HepG2 (cell line): Measurements from ENCODE around the gene PFKL. TPM values are rescaled to one million over a fixed set of nuclear protein-coding genes. Genes with fewer than 3 reads are reported as not detected.

Source experiments
- ATAC-seq: fragments of 200-7000 bp; cut with Tn5 transposase; 3 replicates; pipeline ENCODE4 v1.9.1; 2020; ENCODE audit warnings: mild to moderate bottlenecking, moderate library complexity
- BruUV-seq: library from RNA; stranded (reverse); fragments of 400-500 nt; replicated peaks from 2 replicates; lab custom pipeline; 2021; lab: Mats Ljungman, UMichigan
- CTCF ChIA-PET: fragments of 300-600 bp; formaldehyde crosslinking; extraction: SDS; loops from one replicate; lab custom pipeline; 2021; ENCODE audit warnings: low total read pairs, inconsistent platforms, low intra/inter-chr PET ratio; lab: Yijun Ruan, JAX
- POLR2A ChIA-PET: fragments of 350-600 bp; sonication (Branson Sonifier 250); formaldehyde crosslinking; loops from one replicate; lab custom pipeline; 2020; ENCODE audit warnings: antibody characterized with exemption, inconsistent platforms; lab: Yijun Ruan, JAX
- DNase-seq: peaks from one replicate; pipeline ENCODE4 v3.0.0-alpha.2; 2015; ENCODE audit warnings: low spot score
- FAIRE-seq: peaks from 3 replicates; lab custom pipeline; 2011; peaks lifted over from hg19 to GRCh38; lab: Jason Lieb, UNC
- H2AFZ ChIP-seq: one replicate; pipeline ENCODE4 v1.6.1; 2011; ENCODE audit warnings: low read length, inconsistent platforms
- H3K27ac ChIP-seq: fragments of 300-600 bp; 3 replicates; pipeline ENCODE4 v1.8.0; 2011; ENCODE audit warnings: mixed run types, mild to moderate bottlenecking, mixed read lengths, low read length, inconsistent platforms; ENCODE audit not compliant: insufficient read depth; ENCODE audit errors: extremely low read length
- H3K27me3 ChIP-seq, 2 experiments: fragments of 200-600 bp in 1 of 2; 2 replicates in 1 of 2; 3 replicates in 1 of 2; pipeline versions ENCODE4 v1.6.0 to v1.8.0; 2011; ENCODE audit warnings: low read length in 2 of 2, mild to moderate bottlenecking in 2 of 2, moderate library complexity in 2 of 2, inconsistent platforms in 1 of 2; ENCODE audit not compliant: insufficient read depth in 2 of 2, control insufficient read depth in 1 of 2
- H3K36me3 ChIP-seq, 2 experiments: fragments of 200-600 bp in 1 of 2; replicated peaks in 1 of 2; 2 replicates in 1 of 2; 3 replicates in 1 of 2; pipeline versions ENCODE4 v1.5.1 to v1.8.0; 2011; ENCODE audit warnings: low read length in 2 of 2, inconsistent platforms in 1 of 2; ENCODE audit not compliant: insufficient read depth in 2 of 2, control insufficient read depth in 1 of 2
- H3K4me1 ChIP-seq: 2 replicates; pipeline ENCODE4 v1.5.1; 2012; ENCODE audit warnings: low read length, inconsistent platforms; ENCODE audit not compliant: insufficient read depth
- H3K4me2 ChIP-seq: 2 replicates; pipeline ENCODE4 v1.6.0; 2011; ENCODE audit warnings: low read depth, low read length, inconsistent platforms
- H3K4me3 ChIP-seq, 3 experiments: fragments of 200-600 bp in 1 of 3; sonication (generic), shearing (Covaris generic) in 1 of 3; replicated peaks in 1 of 3; 2 replicates each; pipeline ENCODE4 v1.5.1; 2011 to 2016; ENCODE audit warnings: low read length in 3 of 3, inconsistent platforms in 2 of 3, low read depth in 2 of 3, mild to moderate bottlenecking in 2 of 3, control low read depth in 1 of 3, mixed read lengths in 1 of 3; ENCODE audit not compliant: insufficient read depth in 1 of 3
- H3K79me2 ChIP-seq: one replicate; pipeline ENCODE4 v1.6.1; 2011; ENCODE audit warnings: low read length, inconsistent platforms; ENCODE audit not compliant: insufficient read depth
- H3K9ac ChIP-seq: 2 replicates; pipeline ENCODE4 v1.6.0; 2011; ENCODE audit warnings: mild to moderate bottlenecking, low read depth, low read length, inconsistent platforms; ENCODE audit not compliant: insufficient read depth
- H3K9me3 ChIP-seq: 2 replicates; pipeline ENCODE4 v1.5.1; 2012; ENCODE audit warnings: mild to moderate bottlenecking, low read length
- H4K20me1 ChIP-seq: 2 replicates; pipeline ENCODE4 v1.6.0; 2011; ENCODE audit warnings: inconsistent platforms, mild to moderate bottlenecking, low read length, moderate library complexity; ENCODE audit not compliant: insufficient read depth
- CBX5 ChIP-seq: sonication (generic); formaldehyde crosslinking; IDR thresholded peaks from 2 replicates; pipeline ENCODE4 v1.4.0; 2020; ENCODE audit warnings: missing genetic modification reagents, borderline replicate concordance
- IRF2 ChIP-seq: IDR thresholded peaks from 2 replicates; pipeline ENCODE4 v1.6.1; 2018; ENCODE audit warnings: missing genetic modification reagents, missing compliant biosample characterization
- KAT2B ChIP-seq: fragments of 150-350 bp; IDR thresholded peaks from 2 replicates; pipeline ENCODE4 v1.6.1; 2014; ENCODE audit warnings: low read depth, low read length, borderline replicate concordance
- KAT8 ChIP-seq: IDR thresholded peaks from 2 replicates; pipeline ENCODE4 v1.6.1; 2016; ENCODE audit warnings: missing genetic modification reagents, missing compliant biosample characterization
- MNT ChIP-seq: fragments of 450-650 bp; IDR thresholded peaks from 2 replicates; pipeline ENCODE4 v1.6.1; 2016
- PHF5A ChIP-seq: IDR thresholded peaks from one replicate; pipeline ENCODE4 v1.6.1; 2018; ENCODE audit warnings: low read depth, missing genetic modification reagents; ENCODE audit not compliant: unreplicated experiment
- POLR2A ChIP-seq, 2 experiments: IDR thresholded peaks; 2 replicates each; pipeline ENCODE4 v1.6.1; 2011; ENCODE audit warnings: low read depth in 2 of 2, low read length in 2 of 2, mild to moderate bottlenecking in 1 of 2, moderate library complexity in 1 of 2; ENCODE audit not compliant: insufficient read depth in 1 of 2
- PRDM15 ChIP-seq: sonication (generic); formaldehyde crosslinking; IDR thresholded peaks from 2 replicates; pipeline ENCODE4 v1.4.0; 2020; ENCODE audit warnings: missing genetic modification reagents
- REPIN1 ChIP-seq: sonication (generic); formaldehyde crosslinking; IDR thresholded peaks from 2 replicates; pipeline ENCODE4 v1.8.0; 2022; ENCODE audit warnings: missing genetic modification reagents, low read depth, mild to moderate bottlenecking, borderline replicate concordance
- STAT6 ChIP-seq: sonication (generic); formaldehyde crosslinking; IDR thresholded peaks from 2 replicates; pipeline ENCODE4 v1.4.0; 2020; ENCODE audit warnings: missing genetic modification reagents, mild to moderate bottlenecking, borderline replicate concordance
- YY1 ChIP-seq: IDR thresholded peaks from 2 replicates; pipeline ENCODE4 v1.6.1; 2011; ENCODE audit warnings: low read length, low read depth, moderate library complexity, mild to moderate bottlenecking; ENCODE audit not compliant: insufficient read depth, insufficient replicate concordance
- ZBTB20 ChIP-seq: sonication (generic); formaldehyde crosslinking; IDR thresholded peaks from 2 replicates; pipeline ENCODE4 v1.8.1; 2023; ENCODE audit warnings: missing genetic modification reagents, low read depth, mild to moderate bottlenecking, borderline replicate concordance
- ZNF430 ChIP-seq: sonication (generic); formaldehyde crosslinking; IDR thresholded peaks from 2 replicates; pipeline ENCODE4 v1.9.0; 2021; ENCODE audit warnings: mild to moderate bottlenecking, missing genetic modification reagents
- ZNF7 ChIP-seq: IDR thresholded peaks from 2 replicates; pipeline ENCODE4 v1.6.1; 2016; ENCODE audit warnings: missing biosample characterization, missing genetic modification reagents
- ZNF772 ChIP-seq: sonication (generic); formaldehyde crosslinking; IDR thresholded peaks from 2 replicates; pipeline ENCODE4 v1.5.0; 2020; ENCODE audit warnings: mild to moderate bottlenecking, missing genetic modification reagents
- WGBS: methylation state at CpG from one replicate; pipeline ENCODE4 v1.1.6; 2017; ENCODE audit warnings: low lambda C conversion rate; 5-methylcytosine and 5-hydroxymethylcytosine counted together
- in situ Hi-C: cut with HindIII; loops from 2 replicates; pipeline ENCODE4 v1.10.0; 2017; ENCODE audit warnings: low pct_unique_long_range_greater_than_20kb; ENCODE audit not compliant: extremely low pct_ligation_motif_present
- intact Hi-C: fragments of 100-400 bp; cut with micrococcal nuclease; formaldehyde crosslinking; loops from one replicate; pipeline ENCODE4 v1.10.0; 2022; ENCODE audit not compliant: unreplicated experiment
- polyA plus RNA-seq, 8 experiments: library from polyadenylated mRNA; depleted of rRNA in 3 of 8; stranded (reverse) in 7 of 8; unstranded in 1 of 8; fragments of >200 nt; fragmentation: Illumina TruSeq in 4 of 8; extraction: Trizol in 4 of 8; gene quantifications; 2 replicates each; pipeline versions ENCODE4 v1.2.1 to v1.2.3, GENCODE V29; 2011 to 2016; ENCODE audit warnings: low read depth in 4 of 8, missing spikeins in 1 of 8, mixed read lengths in 1 of 8; ENCODE audit not compliant: insufficient read depth in 1 of 8
- total RNA-seq, 5 experiments: library from RNA; depleted of rRNA; stranded (reverse); fragments of >200 nt; fragmentation: Illumina TruSeq; extraction: Trizol; gene quantifications; 2 replicates each; pipeline ENCODE4 v1.2.3, GENCODE V29; 2016; ENCODE audit warnings: low read depth in 1 of 5
- TF ChIP-seq, protein P1 (sequence below): sonication (generic); formaldehyde crosslinking; IDR thresholded peaks from 2 replicates; pipeline ENCODE4 v1.8.0; 2022; ENCODE audit warnings: missing genetic modification reagents, low read depth, mild to moderate bottlenecking, borderline replicate concordance
- TF ChIP-seq, protein P2 (sequence below): sonication (generic); formaldehyde crosslinking; IDR thresholded peaks from 2 replicates; pipeline ENCODE4 v1.5.0; 2020; ENCODE audit warnings: missing genetic modification reagents

Gene PFKL
- total and polyA plus RNA-seq, 2 of the 13 experiments (the other 11 are each of a cell fraction or from before 2014, with no cell fraction given): 92.8 to 106 TPM

DNA sequence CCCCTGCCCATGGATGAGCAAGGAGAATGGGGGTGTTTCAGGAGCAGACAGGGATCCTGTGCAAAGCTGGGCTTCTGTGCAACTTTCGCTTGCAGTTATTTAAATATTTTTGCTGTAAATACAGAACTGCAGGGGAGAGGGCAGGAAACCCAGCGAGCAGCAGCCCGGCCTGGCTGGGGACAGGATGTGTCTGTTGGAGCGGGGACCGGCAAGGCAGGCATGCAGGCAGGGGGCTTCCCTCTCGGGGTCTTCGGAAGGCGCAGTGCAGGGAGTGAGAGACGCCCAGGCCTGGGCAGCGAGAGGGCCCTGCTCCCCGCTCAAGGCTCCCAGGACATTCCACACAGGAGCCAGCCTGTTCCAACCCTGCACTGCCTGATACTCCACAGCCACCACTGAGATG lies 15.9 kb upstream of the PFKL start:
- 47% methylated on average over 5 of the region's 11 CpGs for WGBS
- in situ Hi-C loops: no loop called here
- TF ChIP-seq ZBTB20 (CRISPR knock-in tag): no peak
- TF ChIP-seq REPIN1 (CRISPR knock-in tag): no peak
- no peak for TF ChIP-seq PHF5A (CRISPR knock-in tag)
- TF ChIP-seq CBX5: no peak
- no peak for TF ChIP-seq ZNF7 (CRISPR knock-in tag)
- no peak for TF ChIP-seq YY1
- TF ChIP-seq, protein P1, sequence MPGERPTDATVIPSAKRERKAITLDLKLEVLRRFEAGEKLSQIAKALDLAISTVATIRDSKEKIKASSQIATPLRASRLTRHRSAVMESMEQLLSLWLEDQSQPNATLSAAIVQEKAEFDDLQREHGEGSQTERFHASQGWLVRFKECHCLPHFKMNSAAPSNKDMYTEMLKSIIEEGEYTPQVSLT (CRISPR knock-in tag): no peak
- no peak for TF ChIP-seq MNT
- TF ChIP-seq POLR2A (IDR thresholded peaks at IDR 0.05; ENCODE audit: insufficient read depth in 1 of 2, low read depth in 2 of 2, low read length in 2 of 2): no peak
- TF ChIP-seq, protein P2, sequence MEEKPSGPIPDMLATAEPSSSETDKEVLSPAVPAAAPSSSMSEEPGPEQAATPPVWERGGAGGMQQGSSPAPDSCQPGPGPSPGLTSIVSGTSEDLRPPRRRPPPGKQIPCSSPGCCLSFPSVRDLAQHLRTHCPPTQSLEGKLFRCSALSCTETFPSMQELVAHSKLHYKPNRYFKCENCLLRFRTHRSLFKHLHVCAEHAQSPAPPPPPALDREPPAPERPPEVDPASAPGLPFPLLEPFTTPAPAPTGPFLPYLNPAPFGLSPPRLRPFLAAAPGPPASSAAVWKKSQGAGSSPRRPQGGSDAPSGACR (CRISPR knock-in tag): no peak
- no peak for TF ChIP-seq ZNF430
- TF ChIP-seq ZNF772 (CRISPR knock-in tag): no peak
- no peak for TF ChIP-seq STAT6 (CRISPR knock-in tag)
- no peak for TF ChIP-seq IRF2 (CRISPR knock-in tag)
- no peak for TF ChIP-seq PRDM15
- no peak for TF ChIP-seq KAT2B
- TF ChIP-seq KAT8 (CRISPR knock-in tag): no peak

More for the DNA sequence above, 15.9 kb upstream of the PFKL start:
- CTCF ChIA-PET: no interaction called here
- Histone ChIP-seq H3K79me2 (no peaks in the 10 kb centered on the region), H3K4me3 (no peak overlapping the region), H3K27ac (no peak overlapping the region), H4K20me1 (no peaks in the 10 kb centered on the region), H3K36me3 (no peaks in the 10 kb centered on the region), H3K9ac (no peak overlapping the region), H2AFZ (no peak overlapping the region), H3K27me3 (peaks cover 6 to 50% of the 10 kb centered on the region in 2 experiments), H3K9me3 (no peaks in the 10 kb centered on the region), H3K4me2 (no peak overlapping the region), H3K4me1 (no peaks in the 10 kb centered on the region)
- intact Hi-C loops: no loop called here
- no peak for FAIRE-seq
- no peak for ATAC-seq
- POLR2A ChIA-PET: no interaction called here
- no TSS peak for BruUV-seq
- DNase-seq: no peak
